ENCODE measurements around the gene RERE.

The RERE gene

GRCh38 chr1:8355439-8356255, 461.8 kb downstream of the RERE start:
- DNase-seq: no peak

GRCh38 chr1:8354038-8354437, 463.4 kb downstream of the RERE start:
- no peak for DNase-seq

- DNase-seq: no peak
Measured at GRCh38 chr1:8352886-8353785, 464.3 kb downstream of the RERE start.

- no peak for DNase-seq
Measured at GRCh38 chr1:8352471-8352845, 465.0 kb downstream of the RERE start.

- DNase-seq: no peak
Measured at GRCh38 chr1:8351693-8352470, 465.6 kb downstream of the RERE start.

- no peak for DNase-seq
Measured at GRCh38 chr1:8350914-8351684, 466.3 kb downstream of the RERE start.

- no peak for DNase-seq
Measured at GRCh38 chr1:8349961-8350360, 467.5 kb downstream of the RERE start.

GRCh38 chr1:8349473-8349865, 468.0 kb downstream of the RERE start:
- DNase-seq: no peak

GRCh38 chr1:8348777-8349472, 468.5 kb downstream of the RERE start:
- peak; percentile 20 for DNase-seq

- no peak for DNase-seq
Measured at GRCh38 chr1:8348047-8348776, 469.2 kb downstream of the RERE start.

GRCh38 chr1:8347635-8348034, 469.8 kb downstream of the RERE start:
- DNase-seq: no peak

- DNase-seq: no peak
Measured at GRCh38 chr1:8345621-8346415, 471.6 kb downstream of the RERE start.

- no peak for DNase-seq
Measured at GRCh38 chr1:8344893-8345507, 472.4 kb downstream of the RERE start.

- DNase-seq: no peak
Measured at GRCh38 chr1:8343464-8344001, 473.9 kb downstream of the RERE start.

GRCh38 chr1:8343044-8343443, 474.4 kb downstream of the RERE start:
- DNase-seq: no peak

GRCh38 chr1:8342325-8342724, 475.1 kb downstream of the RERE start:
- no peak for DNase-seq

GRCh38 chr1:8340448-8340847, 477.0 kb downstream of the RERE start:
- DNase-seq: no peak

- no peak for DNase-seq
Measured at GRCh38 chr1:8339203-8339600, 478.2 kb downstream of the RERE start.

- no peak for DNase-seq
Measured at GRCh38 chr1:8338526-8339202, 478.8 kb downstream of the RERE start.

All from NK-92 treated with Interleukin-12 subunit alpha and Interleukin-12 subunit beta, amount 100 ng/mL, for 24 hours (cell line).